Uterus (tissue), 2 donors: ENCODE data around the gene TEKT3.

ENCODE experiments used
- POLR2A ChIP-seq, 2 donors: fragments of 450-650 bp; IDR thresholded peaks; one replicate each; pipeline ENCODE4 v1.6.1; 2016; ENCODE audit warnings: antibody characterized with exemption in 2 of 2, mild to moderate bottlenecking in 1 of 2, moderate library complexity in 1 of 2
- TF ChIP-seq, protein P1 (sequence below), 4 experiments: fragments of 200-600 bp in 2 of 4; fragments of 450-650 bp in 2 of 4; sonication (generic) in 2 of 4; IDR thresholded peaks; one replicate each; pipeline ENCODE4 v1.5.1; 2016 to 2019; ENCODE audit warnings: antibody characterized with exemption in 4 of 4, mild to moderate bottlenecking in 2 of 4, moderate library complexity in 1 of 4

DNA sequence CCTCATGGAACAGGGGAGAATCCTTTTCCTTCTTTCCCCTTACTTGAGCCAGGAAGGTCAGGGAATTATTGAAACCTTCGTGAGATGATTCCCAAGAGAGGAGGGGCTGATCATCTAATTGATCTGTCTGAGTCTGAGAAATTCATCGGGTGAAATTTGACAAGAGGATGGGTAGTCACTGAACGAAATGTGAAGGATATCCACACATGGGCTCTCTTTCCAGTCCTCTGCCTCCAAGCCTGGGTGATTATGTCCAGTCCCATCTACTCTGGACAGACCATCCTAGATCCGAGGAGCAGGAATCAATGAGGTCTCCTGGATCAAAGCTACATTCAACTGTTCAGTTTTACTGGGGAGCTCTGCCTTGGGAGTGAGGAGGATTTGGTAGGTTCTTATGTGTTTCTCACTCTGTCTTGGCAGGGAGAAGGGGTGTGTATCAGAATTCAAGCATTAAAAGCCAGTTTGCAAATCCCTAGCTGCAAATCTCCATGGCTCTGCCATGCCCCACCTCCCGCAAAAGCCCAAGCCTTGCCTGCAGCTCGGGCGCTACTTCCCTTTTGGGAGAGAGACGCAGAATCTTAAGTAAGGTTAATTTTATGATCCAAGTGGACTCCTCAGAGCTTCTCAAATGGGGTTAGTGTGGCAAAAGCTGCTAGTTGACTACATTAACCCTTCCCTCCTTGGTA is 47.1 kb upstream of the TEKT3 start:
- TF ChIP-seq, protein P1, sequence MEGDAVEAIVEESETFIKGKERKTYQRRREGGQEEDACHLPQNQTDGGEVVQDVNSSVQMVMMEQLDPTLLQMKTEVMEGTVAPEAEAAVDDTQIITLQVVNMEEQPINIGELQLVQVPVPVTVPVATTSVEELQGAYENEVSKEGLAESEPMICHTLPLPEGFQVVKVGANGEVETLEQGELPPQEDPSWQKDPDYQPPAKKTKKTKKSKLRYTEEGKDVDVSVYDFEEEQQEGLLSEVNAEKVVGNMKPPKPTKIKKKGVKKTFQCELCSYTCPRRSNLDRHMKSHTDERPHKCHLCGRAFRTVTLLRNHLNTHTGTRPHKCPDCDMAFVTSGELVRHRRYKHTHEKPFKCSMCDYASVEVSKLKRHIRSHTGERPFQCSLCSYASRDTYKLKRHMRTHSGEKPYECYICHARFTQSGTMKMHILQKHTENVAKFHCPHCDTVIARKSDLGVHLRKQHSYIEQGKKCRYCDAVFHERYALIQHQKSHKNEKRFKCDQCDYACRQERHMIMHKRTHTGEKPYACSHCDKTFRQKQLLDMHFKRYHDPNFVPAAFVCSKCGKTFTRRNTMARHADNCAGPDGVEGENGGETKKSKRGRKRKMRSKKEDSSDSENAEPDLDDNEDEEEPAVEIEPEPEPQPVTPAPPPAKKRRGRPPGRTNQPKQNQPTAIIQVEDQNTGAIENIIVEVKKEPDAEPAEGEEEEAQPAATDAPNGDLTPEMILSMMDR (IDR thresholded peaks at IDR 0.05): no peak
- TF ChIP-seq POLR2A (IDR thresholded peaks at IDR 0.05): no peak
